Mucosa of descending colon (tissue), 3 donors: ENCODE measurements around the gene RPEL1. TPM values are rescaled to one million over a fixed set of nuclear protein-coding genes. Genes with fewer than 3 reads are reported as not detected.

ENCODE experiments used
- ATAC-seq: fragments of 200-7000 bp; cut with Tn5 transposase; one replicate; pipeline ENCODE4 v1.9.1; 2020; ENCODE audit warnings: mild to moderate bottlenecking, moderate library complexity
- DNase-seq, 3 donors: peaks; one replicate each; pipeline ENCODE4 v3.0.0-alpha.2; 2020
- H3K36me3 ChIP-seq: fragments of 200-600 bp; one replicate; pipeline ENCODE4 v1.8.0; 2021; ENCODE audit warnings: low read depth, mild to moderate bottlenecking
- H3K4me1 ChIP-seq: fragments of 200-600 bp; one replicate; pipeline ENCODE4 v1.8.0; 2021; ENCODE audit warnings: low read depth, mild to moderate bottlenecking
- H3K4me3 ChIP-seq: fragments of 200-600 bp; one replicate; pipeline ENCODE4 v1.8.0; 2021; ENCODE audit warnings: mild to moderate bottlenecking
- H3K9me3 ChIP-seq: fragments of 200-600 bp; one replicate; pipeline ENCODE4 v1.8.0; 2021; ENCODE audit warnings: mild to moderate bottlenecking
- intact Hi-C, 2 donors: fragments of 100-400 bp; cut with DNase I in 1 of 2; cut with micrococcal nuclease in 1 of 2; formaldehyde crosslinking; loops; one replicate each; pipeline versions ENCODE4 v1.11.0 to v1.11.1; 2022; cut with DNase I, micrococcal nuclease
- total RNA-seq, 3 donors: library from RNA; stranded (reverse); fragmentation: NEBNext Ultra II Directional in 2 of 3; extraction: Animal tissue kit (Norgen Biotek cat#: 25700) in 2 of 3; gene quantifications; one replicate each; pipeline versions ENCODE4 v1.2.1 to v1.2.4, GENCODE V29; 2021 to 2023
- TF ChIP-seq, protein P1 (sequence below): fragments of 200-600 bp; IDR thresholded peaks from one replicate; pipeline ENCODE4 v1.8.0; 2022; ENCODE audit warnings: antibody characterized with exemption, mild to moderate bottlenecking
- donor health status: DM: no; HTN: no; CAD: no; lungs with moderate emphysema.
- donor health status: DM: no; HTN: no; CAD: no.
- donor health status: DM: no; HTN: yes; CAD: no.

The RPEL1 gene
- total RNA-seq, 3 donors from 2014 or later: 0.13 TPM; not detected in 2

- DNase-seq (no peak), ATAC-seq (no peak)
- H3K36me3 ChIP-seq: no peaks in the 10 kb centered on the region
- peaks cover 6% of the 10 kb centered on the region for H3K4me1 ChIP-seq
- intact Hi-C loops: no loop called here
- TF ChIP-seq, protein P1, sequence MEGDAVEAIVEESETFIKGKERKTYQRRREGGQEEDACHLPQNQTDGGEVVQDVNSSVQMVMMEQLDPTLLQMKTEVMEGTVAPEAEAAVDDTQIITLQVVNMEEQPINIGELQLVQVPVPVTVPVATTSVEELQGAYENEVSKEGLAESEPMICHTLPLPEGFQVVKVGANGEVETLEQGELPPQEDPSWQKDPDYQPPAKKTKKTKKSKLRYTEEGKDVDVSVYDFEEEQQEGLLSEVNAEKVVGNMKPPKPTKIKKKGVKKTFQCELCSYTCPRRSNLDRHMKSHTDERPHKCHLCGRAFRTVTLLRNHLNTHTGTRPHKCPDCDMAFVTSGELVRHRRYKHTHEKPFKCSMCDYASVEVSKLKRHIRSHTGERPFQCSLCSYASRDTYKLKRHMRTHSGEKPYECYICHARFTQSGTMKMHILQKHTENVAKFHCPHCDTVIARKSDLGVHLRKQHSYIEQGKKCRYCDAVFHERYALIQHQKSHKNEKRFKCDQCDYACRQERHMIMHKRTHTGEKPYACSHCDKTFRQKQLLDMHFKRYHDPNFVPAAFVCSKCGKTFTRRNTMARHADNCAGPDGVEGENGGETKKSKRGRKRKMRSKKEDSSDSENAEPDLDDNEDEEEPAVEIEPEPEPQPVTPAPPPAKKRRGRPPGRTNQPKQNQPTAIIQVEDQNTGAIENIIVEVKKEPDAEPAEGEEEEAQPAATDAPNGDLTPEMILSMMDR: no peak
- no peak overlapping the region for H3K4me3 ChIP-seq
- no peaks in the 10 kb centered on the region for H3K9me3 ChIP-seq
Measured at GRCh38 chr10:103276251-103276895, 30.7 kb downstream of the RPEL1 start.

DNA sequence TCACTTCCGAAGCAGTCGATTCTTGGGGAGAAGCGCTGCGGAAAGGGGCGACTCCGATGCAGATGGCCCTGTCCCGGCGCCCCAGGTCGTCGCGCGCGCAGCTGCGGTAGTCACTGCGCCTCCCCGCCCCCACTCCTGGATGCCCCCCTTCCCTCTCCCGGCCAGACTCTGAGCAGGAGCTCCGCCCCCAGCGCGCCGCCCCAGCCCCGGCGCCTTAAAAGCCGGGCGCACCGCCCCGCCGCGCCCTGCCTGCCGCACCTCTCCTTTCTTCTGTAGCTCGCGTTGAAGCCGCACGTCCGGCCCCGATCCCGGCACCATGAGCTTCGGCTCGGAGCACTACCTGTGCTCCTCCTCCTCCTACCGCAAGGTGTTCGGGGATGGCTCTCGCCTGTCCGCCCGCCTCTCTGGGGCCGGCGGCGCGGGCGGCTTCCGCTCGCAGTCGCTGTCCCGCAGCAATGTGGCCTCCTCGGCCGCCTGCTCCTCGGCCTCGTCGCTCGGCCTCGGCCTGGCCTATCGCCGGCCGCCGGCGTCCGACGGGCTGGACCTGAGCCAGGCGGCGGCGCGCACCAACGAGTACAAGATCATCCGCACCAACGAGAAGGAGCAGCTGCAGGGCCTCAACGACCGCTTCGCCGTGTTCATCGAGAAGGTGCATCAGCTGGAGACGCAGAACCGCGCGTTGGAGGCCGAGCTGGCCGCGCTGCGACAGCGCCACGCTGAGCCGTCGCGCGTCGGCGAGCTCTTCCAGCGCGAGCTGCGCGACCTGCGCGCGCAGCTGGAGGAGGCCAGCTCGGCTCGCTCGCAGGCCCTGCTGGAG, 31.4 kb downstream of the RPEL1 start, which contains the start of gene INA:
INA (plus strand) TSS at position 243 of the 817 bp plus-strand sequence; CDS start at position 317, 74 bp downstream.
- Histone ChIP-seq H3K4me3 (no peak within 1 kb of the TSS), H3K4me1 (peaks cover 6% of the 10 kb centered on the region), H3K36me3 (no peaks in the 10 kb centered on the region), H3K9me3 (no peaks in the 10 kb centered on the region)
- TF ChIP-seq, protein P1: no peak
- ATAC-seq: peak; percentile 72
- peak in 1 of 3 donors; percentile 27 for DNase-seq
- intact Hi-C loops: no loop called here

DNA sequence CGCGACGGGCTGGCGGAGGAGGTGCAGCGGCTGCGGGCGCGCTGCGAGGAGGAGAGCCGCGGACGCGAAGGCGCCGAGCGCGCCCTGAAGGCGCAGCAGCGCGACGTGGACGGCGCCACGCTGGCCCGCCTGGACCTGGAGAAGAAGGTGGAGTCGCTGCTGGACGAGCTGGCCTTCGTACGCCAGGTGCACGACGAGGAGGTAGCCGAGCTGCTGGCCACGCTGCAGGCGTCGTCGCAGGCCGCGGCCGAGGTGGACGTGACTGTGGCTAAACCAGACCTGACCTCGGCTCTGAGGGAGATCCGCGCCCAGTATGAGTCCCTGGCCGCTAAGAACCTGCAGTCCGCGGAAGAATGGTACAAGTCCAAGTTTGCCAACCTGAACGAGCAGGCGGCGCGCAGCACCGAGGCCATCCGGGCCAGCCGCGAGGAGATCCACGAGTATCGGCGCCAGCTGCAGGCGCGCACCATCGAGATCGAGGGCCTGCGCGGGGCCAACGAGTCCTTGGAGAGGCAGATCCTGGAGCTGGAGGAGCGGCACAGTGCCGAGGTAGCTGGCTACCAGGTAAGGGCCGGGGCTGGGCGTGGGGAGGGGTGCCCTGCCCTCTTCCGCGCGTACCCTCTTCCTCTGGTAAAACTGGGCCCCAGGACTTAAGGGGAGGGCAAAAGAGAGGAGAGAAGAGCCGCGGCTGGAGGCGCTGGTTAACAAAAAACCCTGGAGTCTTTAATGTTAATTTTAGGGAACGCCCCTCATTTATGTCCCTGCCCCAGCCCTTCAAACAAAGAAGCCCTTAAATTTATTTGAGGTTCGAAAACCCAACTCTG, 32.2 kb downstream of the RPEL1 start:
- Histone ChIP-seq H3K4me3 (no peak overlapping the region), H3K4me1 (peaks cover 6% of the 10 kb centered on the region), H3K36me3 (no peaks in the 10 kb centered on the region), H3K9me3 (no peaks in the 10 kb centered on the region)
- intact Hi-C loops: no loop called here
- no peak for DNase-seq
- no peak for ATAC-seq
- TF ChIP-seq, protein P1: no peak

DNA sequence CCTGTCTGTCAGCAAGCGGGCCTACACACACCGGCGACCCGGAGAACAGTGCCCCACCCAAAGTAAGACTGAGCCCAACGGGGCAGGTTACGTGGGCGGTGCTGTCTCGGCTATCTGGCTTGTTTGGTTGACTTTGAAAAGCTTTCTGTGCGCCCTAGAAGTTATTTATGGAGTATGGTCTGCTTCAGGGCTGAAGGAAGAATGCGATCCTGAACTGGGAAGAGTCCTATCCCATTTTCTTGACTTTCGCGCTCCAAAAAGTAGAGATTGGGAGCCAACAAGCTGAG, 32.8 kb downstream of the RPEL1 start:
- TF ChIP-seq, protein P1: no peak
- intact Hi-C loops: no loop called here
- no peaks in the 10 kb centered on the region for H3K9me3 ChIP-seq
- H3K4me1 ChIP-seq: peaks cover 6% of the 10 kb centered on the region
- no peaks in the 10 kb centered on the region for H3K36me3 ChIP-seq
- H3K4me3 ChIP-seq: no peak overlapping the region
- DNase-seq (no peak), ATAC-seq (no peak)

DNA sequence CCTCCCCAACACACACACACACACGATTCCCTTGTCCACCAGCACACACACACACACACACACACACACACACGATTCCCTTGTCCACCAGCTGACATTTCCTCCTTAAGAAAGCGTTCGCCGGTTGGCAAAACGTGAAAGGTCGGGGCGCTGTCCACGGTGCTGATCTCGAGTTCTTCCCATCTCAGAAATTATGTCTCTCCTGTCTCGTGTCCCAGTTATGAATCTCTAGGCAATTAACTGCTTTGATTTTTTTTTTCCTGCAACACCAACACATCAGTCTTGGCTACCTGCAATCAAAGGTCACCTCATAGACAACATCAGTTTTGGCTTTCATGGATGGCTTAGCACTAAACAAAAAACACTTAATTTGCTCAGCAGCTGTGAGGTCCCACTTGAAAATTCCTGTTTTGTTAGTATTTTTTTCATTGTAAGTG, 33.2 kb downstream of the RPEL1 start:
- Histone ChIP-seq H3K9me3 (no peaks in the 10 kb centered on the region), H3K4me1 (peaks cover 6% of the 10 kb centered on the region), H3K36me3 (no peaks in the 10 kb centered on the region), H3K4me3 (no peak overlapping the region)
- no peak for ATAC-seq
- peak in 2 of 3 donors; percentile 54 to 75 for DNase-seq
- TF ChIP-seq, protein P1: no peak
- intact Hi-C loops: no loop called here
